Activated CD8-positive, alpha-beta memory T cell treated with anti-CD3 and anti-CD28 coated beads for 36 hours (primary cell): ENCODE measurements around the gene PSMD9. TPM values are rescaled to one million over a fixed set of nuclear protein-coding genes. Genes with fewer than 3 reads are reported as not detected.

Source experiments
- CTCF ChIA-PET: fragments of 350-600 bp; sonication (Branson Sonifier 250); formaldehyde crosslinking; loops from one replicate; lab custom pipeline; 2021; ENCODE audit warnings: antibody characterized with exemption; lab: Charles Lee
- POLR2A ChIA-PET: fragments of 350-600 bp; sonication (Branson Sonifier 250); formaldehyde crosslinking; loops from one replicate; lab custom pipeline; 2021; ENCODE audit warnings: antibody characterized with exemption; lab: Charles Lee
- total RNA-seq, 2 experiments: library from RNA; stranded (reverse); gene quantifications; one replicate each; pipeline ENCODE4 v1.2.3, GENCODE V29; 2021

PSMD9 gene
- total RNA-seq, 2 experiments from 2014 or later, result 70.8 to 73.7 TPM

DNA sequence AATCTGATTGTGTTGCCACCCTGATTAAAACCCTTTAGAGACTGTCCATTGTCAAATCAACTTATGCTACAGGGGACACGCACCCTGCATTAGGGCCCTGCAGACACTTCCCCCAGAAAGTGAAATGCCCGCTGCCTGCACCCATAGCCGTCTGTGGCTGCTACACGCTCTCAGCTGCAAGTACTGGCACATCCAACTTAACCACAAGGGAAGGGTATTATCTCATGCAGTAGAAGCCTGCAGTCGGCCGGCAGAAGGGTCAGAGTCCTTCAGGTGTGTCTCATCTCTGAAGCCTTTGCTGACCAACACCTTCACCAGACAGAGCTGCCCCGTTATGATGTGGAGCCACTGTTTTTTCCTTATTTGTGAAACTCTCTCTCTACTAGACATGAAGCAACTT lies 50.6 kb downstream of the PSMD9 start:
- ChIA-PET POLR2A (no interaction called here), CTCF (no interaction called here)

DNA sequence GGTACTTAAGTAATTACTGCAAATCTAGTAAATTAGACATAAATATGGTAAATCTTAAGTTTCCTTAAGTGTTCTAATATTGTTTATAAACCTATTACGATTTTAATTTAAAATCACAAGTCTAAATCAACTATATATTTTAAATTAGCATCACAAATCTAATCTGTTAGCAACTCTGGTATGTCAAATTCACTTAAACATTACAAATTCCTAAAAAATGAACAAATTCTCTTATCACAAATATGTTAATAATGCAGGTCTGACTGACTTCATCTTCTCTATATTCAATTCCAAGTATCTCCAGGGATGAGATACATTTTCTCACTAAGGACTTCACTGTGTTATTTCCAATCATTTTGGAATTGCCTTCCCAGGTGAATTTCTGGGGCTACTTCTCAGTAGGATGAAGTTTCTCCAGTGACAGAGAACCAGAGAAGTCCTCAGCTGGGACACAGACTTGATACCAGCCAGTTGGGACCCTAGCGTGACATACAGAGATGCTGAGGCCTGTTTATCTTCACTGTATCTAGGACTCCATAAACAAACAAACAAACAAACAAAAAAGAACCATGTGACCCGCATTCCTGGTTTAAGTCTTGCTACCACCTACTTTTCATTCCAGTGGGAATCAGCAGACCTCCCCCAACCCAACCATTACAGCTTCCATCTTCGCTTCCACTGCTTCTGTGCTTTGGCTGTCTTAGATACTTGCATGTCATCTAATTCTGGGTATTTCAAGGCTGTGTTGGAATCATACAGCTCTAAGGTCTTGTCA lies 51.6 kb downstream of the PSMD9 start:
- CTCF ChIA-PET, result no interaction called here

DNA sequence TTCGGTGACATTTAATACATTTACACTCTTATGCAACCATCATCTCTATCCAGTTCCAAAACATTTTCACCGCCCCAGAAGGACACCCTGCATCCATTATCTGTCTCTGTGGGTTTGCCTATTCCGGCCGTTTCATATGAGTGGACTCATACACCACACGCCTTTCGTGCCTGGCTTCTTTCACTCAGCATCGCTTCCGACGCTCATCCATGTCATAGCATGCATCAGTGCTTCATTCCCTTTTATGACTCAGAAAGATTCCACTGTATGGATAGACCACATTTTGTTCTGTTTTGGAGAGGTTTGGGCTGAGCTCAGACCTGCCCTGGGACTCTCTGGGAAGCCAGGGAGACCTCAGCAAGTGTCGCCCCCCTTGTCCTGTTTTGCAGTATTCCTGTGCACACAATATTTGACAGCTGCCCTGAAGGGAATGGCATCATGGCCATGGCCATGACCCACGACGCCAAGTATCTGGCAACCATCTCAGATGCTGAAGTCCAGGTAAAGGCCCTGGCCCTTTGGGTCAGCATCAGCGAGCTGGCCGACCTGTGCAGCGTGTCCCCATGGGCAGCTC lies 53.6 kb downstream of the PSMD9 start:
- POLR2A ChIA-PET, result no interaction called here

More for the DNA sequence above, 51.6 kb downstream of the PSMD9 start:
- POLR2A ChIA-PET, result no interaction called here

DNA sequence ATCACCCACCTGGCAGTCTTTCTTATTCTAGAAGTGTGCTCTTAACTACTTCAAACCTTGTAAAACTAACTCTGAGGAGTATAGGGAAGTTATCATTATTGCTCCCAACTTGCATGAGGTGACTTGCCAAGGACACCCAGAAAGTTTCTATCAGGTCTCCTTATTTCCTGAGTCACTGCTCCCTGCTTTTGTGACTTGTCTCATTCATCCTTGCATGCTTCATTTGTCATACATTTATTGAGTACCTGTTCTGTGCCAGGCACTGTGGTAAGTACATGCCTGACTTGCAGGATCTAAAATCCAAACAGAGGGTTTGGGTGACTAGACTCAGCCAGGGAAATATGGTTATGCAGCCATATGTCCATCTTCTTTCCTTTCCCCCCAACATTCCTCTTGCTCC lies 55.3 kb downstream of the PSMD9 start:
- CTCF ChIA-PET, result interaction anchor here (0.6 kb wide), 2 partner anchors 58 to 188 kb away, joined by 3 to 4 read pairs; no protein-coding TSS in a partner anchor
- POLR2A ChIA-PET, result no interaction called here

More for the DNA sequence above, 53.6 kb downstream of the PSMD9 start:
- CTCF ChIA-PET, result no interaction called here

DNA sequence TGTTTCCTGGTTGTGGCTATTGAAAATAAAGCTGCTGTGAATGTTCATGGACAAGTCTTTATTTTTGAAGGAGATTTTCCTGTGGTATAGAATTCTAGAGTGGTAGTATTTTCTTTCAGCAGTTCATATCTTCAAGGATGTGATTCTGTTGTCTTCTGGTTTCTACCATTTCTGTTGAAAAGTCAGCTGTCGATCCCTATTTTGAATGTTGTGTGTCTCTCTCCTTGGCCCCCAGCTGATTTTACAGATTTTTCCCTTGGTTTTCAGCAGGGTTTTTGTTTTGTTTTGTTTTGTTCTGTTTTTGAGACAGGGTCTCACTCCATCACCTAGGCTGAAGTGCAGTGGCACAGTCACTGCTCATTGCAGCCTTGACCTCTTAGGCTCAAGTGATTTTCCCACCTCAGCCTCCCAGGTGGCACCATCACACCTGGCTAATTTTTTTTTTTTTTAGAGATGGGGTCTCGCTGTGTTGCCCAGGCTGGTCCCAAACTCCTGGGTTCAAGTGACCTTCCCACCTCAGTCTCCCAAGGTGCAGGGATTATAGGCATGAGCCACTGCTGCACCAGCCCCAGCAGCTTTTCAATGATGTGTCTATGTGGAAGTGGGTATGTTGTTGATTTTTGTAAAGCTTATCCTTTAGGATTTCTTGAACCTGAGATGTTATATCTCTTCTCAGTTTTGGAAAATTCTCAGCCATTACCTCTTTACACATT lies 57.9 kb downstream of the PSMD9 start:
- ChIA-PET CTCF (no interaction called here), POLR2A (no interaction called here)

DNA sequence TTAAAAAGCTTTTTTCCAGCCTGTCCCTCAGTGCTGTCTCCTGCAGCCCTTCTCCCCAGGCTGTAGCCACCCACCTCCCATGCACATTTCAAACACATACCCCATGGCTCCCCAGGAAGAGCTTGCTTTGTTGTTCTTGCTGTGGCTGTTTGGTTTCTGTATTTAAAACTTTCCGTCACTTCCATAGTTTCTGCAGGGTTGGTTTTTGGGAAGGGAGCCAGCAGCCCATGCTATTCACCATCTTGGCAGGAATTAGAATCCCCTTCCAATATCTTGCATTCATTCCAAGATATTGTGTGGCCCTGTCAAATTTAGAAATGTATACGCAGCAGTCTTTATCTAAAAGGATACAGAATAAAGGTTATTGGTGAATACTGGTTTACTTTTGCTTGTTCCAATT lies 59.4 kb downstream of the PSMD9 start:
- CTCF ChIA-PET, result interaction anchor here (1.1 kb wide), 1 partner anchor 29 kb away, joined by 3 read pairs; no protein-coding TSS in a partner anchor
- POLR2A ChIA-PET, result no interaction called here

DNA sequence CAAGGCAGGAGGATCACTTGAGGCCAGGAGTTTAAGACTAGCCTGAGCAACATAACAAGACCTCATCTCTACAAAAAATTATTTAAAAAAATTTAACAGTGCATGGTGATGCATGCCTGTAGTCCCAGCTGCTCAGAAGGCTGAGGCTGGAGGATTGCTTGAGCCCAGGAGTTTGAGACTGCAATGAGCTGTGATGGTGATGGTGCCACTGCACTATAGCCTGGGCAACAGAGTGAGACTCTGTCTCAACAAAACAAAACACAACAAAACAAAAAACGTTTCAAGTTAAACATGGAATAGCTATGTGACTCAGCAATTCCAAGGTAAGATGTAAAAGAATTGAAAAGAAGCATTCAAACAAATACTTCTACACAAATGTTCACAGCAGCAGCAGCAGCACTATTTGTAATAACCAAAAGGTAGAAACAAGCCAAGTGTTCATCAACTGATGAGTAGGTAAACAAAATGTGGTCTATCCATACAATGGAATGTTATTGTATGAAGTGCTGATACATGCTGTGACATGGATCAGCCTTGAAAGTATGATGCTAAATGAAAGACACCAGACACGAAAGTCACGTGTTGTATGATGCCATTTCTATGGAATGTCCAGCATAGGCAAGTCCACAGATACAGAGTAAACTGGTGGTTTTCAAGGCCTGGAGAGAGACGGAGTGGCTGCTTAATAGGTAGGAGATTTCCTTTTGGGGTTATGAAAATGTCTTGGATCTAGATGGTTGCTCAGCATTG lies 61.2 kb downstream of the PSMD9 start:
- POLR2A ChIA-PET, result no interaction called here
- CTCF ChIA-PET, result interaction anchor here (1.0 kb wide), 1 partner anchor 118 kb away, joined by 3 read pairs; no protein-coding TSS in a partner anchor

DNA sequence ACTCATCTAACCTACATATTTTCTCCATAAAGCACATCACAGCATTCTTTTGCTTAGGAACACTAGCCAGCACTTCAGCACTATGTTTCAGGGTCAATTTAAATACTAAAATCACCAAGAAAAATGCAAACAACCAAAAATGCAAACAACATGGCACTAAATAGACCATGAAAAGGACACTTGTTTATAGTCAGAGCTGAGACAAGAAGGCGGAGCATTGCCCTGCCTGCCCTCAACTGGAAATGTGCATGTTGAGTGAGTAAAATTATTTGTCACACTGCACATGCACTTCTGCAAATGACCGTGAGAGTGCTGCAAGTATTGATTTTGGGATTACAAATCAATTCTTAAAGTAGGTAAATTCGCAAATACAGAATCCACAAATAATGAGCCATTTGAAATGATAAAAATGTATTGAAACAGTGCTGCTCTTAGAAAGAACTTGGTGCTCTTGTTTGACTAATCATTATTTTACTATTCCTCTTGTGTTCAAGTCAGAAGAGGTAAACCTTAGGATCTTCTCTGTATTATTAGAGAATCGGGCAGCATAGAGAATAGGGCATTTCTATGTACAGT lies 64.6 kb downstream of the PSMD9 start:
- CTCF ChIA-PET, result no interaction called here
- POLR2A ChIA-PET, result no interaction called here

DNA sequence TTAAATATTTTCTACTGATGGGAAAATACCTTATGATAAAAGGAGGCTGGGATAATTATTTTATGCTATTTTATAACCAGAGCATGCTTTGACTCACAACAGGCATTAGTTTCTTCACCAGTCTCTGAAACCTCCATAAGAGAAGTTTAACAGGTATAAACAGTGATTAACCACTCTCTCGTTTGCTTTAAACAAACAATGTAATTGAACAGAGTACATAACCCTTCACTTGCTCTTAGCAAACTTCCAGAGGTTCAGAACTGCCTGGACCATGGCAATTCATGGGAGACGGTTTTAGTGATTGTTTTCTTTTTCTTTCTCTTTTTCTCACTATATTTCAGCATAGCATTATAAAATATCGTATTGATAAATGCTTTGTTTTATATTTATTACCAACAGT lies 65.1 kb downstream of the PSMD9 start:
- POLR2A ChIA-PET, result no interaction called here
- CTCF ChIA-PET, result no interaction called here

DNA sequence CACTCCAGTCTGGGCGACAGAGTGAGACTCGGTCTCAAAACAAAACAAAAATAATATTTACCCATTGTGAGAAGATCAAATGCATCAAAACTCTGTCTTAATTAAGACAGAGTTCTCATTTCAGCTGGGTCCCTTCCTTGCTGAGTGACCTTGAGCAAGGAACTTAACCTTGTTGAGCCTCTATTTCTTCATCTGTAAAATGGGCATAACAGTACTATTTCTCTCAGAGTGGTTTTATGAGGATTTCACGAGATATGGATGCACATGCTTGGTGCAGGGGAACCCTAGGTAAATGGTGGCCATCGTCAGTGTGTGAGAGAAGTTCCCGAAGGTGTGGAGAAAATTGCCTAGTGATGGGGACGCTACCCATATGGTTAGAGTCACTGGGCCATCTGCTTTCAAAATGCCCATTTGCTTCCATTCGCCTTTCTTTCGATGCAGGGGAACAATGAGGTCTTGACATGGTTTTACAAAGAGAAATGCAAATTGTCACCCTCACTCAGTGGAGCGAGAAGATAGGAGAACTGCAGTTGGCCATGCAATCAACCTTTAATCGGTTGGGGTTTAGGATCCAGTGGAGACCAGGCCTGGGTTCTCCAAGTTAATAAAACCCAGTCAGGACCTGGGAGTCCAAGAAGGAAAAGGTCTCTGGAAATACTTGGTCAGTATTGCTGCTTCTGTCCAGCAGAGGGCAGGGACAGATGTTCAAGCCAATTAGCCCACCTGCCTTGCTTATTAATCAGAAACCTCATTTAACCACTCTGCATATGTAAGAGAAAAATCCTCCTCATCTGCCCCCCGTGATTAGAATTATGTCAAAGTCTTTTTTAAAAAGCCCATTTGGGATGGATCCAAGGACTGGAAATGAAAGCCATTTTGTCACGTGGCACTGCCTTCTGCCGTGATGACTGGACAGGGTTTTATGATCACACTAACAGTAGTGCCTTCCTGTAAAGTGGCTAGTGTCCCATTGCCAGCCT lies 67.0 kb downstream of the PSMD9 start:
- CTCF ChIA-PET, result no interaction called here

DNA sequence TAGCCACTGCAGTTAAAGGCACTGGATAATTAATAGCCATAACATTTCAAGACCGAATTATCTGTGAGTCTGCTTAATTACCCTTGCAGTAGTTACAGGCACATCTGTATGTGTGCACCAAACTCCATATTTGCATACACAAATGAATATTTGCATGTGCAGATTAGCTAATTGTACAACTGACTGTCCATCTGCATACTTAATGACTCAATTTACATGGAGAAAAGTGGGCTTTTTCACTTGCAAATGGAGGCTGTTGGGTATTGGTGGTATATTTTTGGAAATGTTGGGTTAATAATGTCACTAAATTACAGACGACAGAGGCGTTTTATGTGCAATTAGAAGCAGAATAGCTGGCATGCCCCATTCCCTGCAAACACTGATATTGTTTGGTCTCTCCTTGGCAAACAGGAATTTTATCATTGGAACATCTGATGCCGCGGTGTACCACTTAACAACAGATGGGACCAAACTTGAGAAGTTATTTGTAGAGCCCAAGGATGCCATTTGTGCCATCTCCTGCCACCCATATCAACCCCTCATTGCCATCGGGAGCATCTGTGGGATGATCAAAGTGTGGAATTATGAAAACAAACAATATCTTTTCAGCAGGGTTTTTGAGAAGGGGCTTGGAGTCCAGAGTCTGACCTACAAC lies 69.4 kb downstream of the PSMD9 start:
- POLR2A ChIA-PET, result no interaction called here
- CTCF ChIA-PET, result no interaction called here

More for the DNA sequence above, 67.0 kb downstream of the PSMD9 start:
- POLR2A ChIA-PET, result interaction anchor here (0.6 kb wide), 1 partner anchor 51 kb away, joined by 5 read pairs; no protein-coding TSS in a partner anchor

DNA sequence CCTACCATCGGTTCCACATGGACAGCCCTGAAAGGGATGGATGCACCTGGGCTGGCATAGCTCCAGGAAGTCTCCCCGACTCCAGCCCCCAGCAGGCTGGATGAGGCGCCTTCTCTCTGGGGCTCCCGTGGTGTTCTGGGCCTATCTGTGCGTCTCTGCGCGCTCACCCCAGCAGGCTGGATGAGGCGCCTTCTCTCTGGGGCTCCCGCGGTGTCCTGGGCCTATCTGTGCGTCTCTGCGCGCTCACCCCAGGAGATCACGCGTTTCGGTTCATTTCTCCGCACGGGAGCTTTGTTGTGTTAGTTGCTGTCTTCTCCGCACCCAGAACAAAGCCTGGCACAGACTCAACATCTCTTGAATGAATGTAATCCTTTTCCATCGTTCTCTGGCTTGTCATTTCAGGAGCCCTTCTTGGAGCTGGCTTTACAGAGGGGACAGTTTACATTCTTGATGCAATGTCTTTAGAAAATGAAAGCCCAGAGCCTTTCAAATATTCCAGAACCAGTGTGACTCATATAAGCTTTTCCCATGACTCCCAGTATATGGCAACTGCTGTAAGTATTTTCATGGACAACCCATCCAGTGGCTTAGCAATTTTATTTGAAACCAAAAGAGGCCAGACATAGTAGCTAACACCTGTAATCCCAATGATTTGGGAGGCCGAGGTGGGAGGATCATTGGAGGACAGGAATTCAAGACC lies 70.1 kb downstream of the PSMD9 start:
- POLR2A ChIA-PET, result no interaction called here
- CTCF ChIA-PET, result no interaction called here

DNA sequence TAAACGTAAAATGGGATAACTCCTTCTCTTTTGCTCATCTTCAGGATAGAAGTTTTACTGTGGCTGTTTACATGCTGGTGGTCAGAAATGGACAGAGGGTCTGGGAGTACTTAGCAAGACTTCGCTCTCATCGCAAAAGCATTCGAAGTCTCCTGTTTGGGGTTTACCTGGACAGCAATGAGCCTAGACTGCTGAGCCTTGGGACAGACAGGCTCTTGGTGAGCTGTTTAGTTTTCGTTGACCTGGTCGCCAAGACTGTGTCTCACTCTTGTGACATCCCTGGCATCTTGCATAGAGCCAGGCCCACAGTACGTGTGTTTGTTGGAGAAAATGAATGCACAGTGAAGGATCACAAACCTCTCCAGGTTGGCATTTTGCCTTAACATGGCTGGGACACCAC lies 72.0 kb downstream of the PSMD9 start:
- ChIA-PET POLR2A (no interaction called here), CTCF (no interaction called here)

DNA sequence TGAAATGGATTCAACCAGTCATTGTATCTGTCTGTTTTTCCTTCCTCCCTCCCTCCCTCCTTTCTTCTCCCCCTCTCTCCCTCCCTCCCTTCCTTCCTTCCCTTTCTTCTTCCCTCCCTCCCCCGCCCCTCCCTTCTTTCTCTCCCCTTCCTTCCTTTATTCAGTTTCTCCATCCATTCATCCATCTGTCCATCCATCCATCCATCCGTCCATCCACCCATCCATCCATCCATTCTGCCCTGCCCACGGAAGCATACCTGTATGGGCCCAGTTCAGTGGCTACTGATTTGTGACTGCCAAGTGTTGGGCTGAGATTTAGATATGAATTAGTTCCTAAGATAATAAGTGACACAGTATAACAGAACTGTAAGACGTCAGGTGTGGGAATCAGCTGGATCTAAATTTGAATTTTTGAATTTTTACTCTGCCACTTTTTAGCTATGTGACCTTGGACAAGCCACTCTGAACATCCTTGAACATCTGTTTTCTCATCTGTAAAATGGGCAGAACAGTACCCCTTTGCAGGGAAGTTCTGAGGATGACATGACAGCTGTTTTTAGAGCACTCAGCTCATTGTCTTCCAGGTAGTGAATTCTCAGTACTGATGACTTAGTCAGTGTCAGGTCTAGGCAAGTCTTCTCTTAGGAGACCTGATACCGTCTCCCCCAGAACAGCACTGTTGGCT lies 72.7 kb downstream of the PSMD9 start:
- ChIA-PET POLR2A (no interaction called here), CTCF (no interaction called here)

DNA sequence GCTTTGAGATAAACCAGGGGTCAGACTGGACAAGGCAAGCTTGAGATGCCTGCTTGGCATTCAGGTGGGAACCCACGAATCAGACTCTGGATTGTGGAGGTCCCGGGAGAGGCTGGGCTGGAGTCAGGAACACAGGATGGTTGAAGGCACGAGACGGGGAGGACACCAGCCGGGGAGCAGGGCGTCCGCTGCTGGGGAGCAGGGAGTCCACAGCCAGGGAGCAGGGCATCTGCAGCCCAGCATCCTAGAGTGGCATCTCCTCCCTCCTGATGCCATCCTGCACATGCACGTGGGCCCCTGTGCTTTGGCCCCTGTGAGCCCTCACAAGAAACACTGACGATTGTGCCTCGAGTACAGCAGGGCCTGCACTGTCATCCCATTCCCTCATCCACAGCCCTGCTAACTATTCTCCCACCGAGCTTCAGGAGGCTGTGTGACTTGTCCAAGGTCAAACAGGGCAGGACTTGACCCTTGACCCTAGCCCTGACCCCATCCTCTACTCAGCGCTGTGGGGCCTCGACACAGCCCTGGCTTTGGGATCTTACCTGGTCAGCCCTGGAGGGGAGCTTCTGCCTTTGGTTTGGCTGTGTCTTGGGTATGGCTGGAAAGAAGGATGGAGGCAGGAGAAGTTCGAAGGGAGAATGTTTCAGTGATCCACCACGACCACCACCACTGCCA lies 74.9 kb downstream of the PSMD9 start:
- ChIA-PET POLR2A (no interaction called here), CTCF (interaction anchor here (0.6 kb wide), 1 partner anchor 108 kb away, joined by 3 read pairs; no protein-coding TSS in a partner anchor)
